ENCODE measurements around the gene CCDC74B. TPM values are rescaled to one million over a fixed set of nuclear protein-coding genes. Genes with fewer than 3 reads are reported as not detected.
"Not testable (repeated sequence)": the region's sequence is repeated elsewhere in the genome, so short reads cannot be mapped to it uniquely, and the experiment has no call there.

Gene CCDC74B
- total and polyA plus RNA-seq, 7 experiments from 2014 or later, result 0.16 to 1.6 (median 0.73) TPM; not detected in 4

- no peak overlapping the region for H3K4me3 Mint-ChIP-seq
- CTCF ChIA-PET, result no interaction called here
Observed at GRCh38 chr2:130169896-130170295, 25.0 kb upstream of the CCDC74B start.

GRCh38 chr2:130169163-130169562, 24.3 kb upstream of the CCDC74B start:
- peaks cover 5 to 36% (median 14%) of the 10 kb centered on the region in 5 donors for H3K36me3 Mint-ChIP-seq
- CTCF ChIA-PET; H3K4me3 ChIP-seq (ENCODE audit: low read length); H3K9me3 ChIP-seq (ENCODE audit: control insufficient read depth in 2 of 3, low read length in 3 of 3); H3K4me1 ChIP-seq (ENCODE audit: control insufficient read depth in 2 of 2, insufficient read depth in 2 of 2, low read length in 2 of 2); DNase-seq; H3K9me3 Mint-ChIP-seq; H3K27me3 ChIP-seq (ENCODE audit: control insufficient read depth in 2 of 2, insufficient read depth in 2 of 2, low read length in 2 of 2); intact Hi-C loops (cut with micrococcal nuclease); H3K27ac ChIP-seq (ENCODE audit: low read depth, low read length); H3K27me3 Mint-ChIP-seq; POLR2A ChIA-PET: not testable (repeated sequence)
- peak overlapping the region in 1 of 10 donors; percentile 65 for H3K4me3 Mint-ChIP-seq
- peaks cover 0 to 21% (median 0%) of the 10 kb centered on the region in 7 donors for H3K4me1 Mint-ChIP-seq
- peak; percentile 36 for ATAC-seq
- peaks cover 0 to 68% (median 5%) of the 10 kb centered on the region in 3 experiments for H3K36me3 ChIP-seq (ENCODE audit: control insufficient read depth in 2 of 3, insufficient read depth in 3 of 3, low read length in 3 of 3)
- peak overlapping the region in 1 of 9 donors; percentile 80 for H3K27ac Mint-ChIP-seq

More at GRCh38 chr2:130169896-130170295, 25.0 kb upstream of the CCDC74B start:
- Histone ChIP-seq H3K4me3 (ENCODE audit: low read length) (no peak overlapping the region), H3K9me3 (ENCODE audit: control insufficient read depth in 2 of 3, low read length in 3 of 3) (no peaks in the 10 kb centered on the region), H3K27me3 (ENCODE audit: control insufficient read depth in 2 of 2, insufficient read depth in 2 of 2, low read length in 2 of 2) (no peaks in the 10 kb centered on the region), H3K36me3 (ENCODE audit: control insufficient read depth in 2 of 3, insufficient read depth in 3 of 3, low read length in 3 of 3) (peaks cover 0 to 68% (median 5%) of the 10 kb centered on the region in 3 experiments), H3K4me1 (ENCODE audit: control insufficient read depth in 2 of 2, insufficient read depth in 2 of 2, low read length in 2 of 2) (no peaks in the 10 kb centered on the region), H3K27ac (ENCODE audit: low read depth, low read length) (no peak overlapping the region)
- no peak for ATAC-seq
- Mint-ChIP-seq H3K27me3 (no peaks in the 10 kb centered on the region), H3K36me3 (peaks cover 5 to 36% (median 10%) of the 10 kb centered on the region in 5 donors), H3K4me1 (peaks cover 0 to 21% (median 0%) of the 10 kb centered on the region in 7 donors), H3K9me3 (no peaks in the 10 kb centered on the region), H3K27ac (no peak overlapping the region)
- no peak for DNase-seq
- intact Hi-C loops (cut with micrococcal nuclease), result no loop called here
- POLR2A ChIA-PET, result no interaction called here

GRCh38 chr2:130166611-130167010, 21.7 kb upstream of the CCDC74B start:
- H3K4me3 Mint-ChIP-seq; DNase-seq; H3K9me3 ChIP-seq (ENCODE audit: control insufficient read depth in 2 of 3, low read length in 3 of 3); H3K27ac ChIP-seq (ENCODE audit: low read depth, low read length); H3K27me3 ChIP-seq (ENCODE audit: control insufficient read depth in 2 of 2, insufficient read depth in 2 of 2, low read length in 2 of 2); ATAC-seq; CTCF ChIA-PET; H3K4me3 ChIP-seq (ENCODE audit: low read length); H3K4me1 ChIP-seq (ENCODE audit: control insufficient read depth in 2 of 2, insufficient read depth in 2 of 2, low read length in 2 of 2); H3K9me3 Mint-ChIP-seq; intact Hi-C loops (cut with micrococcal nuclease); H3K27me3 Mint-ChIP-seq; POLR2A ChIA-PET: not testable (repeated sequence)
- peaks cover 0 to 63% (median 4%) of the 10 kb centered on the region in 3 experiments for H3K36me3 ChIP-seq (ENCODE audit: control insufficient read depth in 2 of 3, insufficient read depth in 3 of 3, low read length in 3 of 3)
- peak overlapping the region in 1 of 9 donors; percentile 18 for H3K27ac Mint-ChIP-seq
- peaks cover 0 to 21% (median 0%) of the 10 kb centered on the region in 7 donors for H3K4me1 Mint-ChIP-seq
- H3K36me3 Mint-ChIP-seq, result peaks cover 5 to 32% (median 14%) of the 10 kb centered on the region in 5 donors

- DNase-seq (no peak), ATAC-seq (no peak)
- peaks cover 0 to 21% (median 0%) of the 10 kb centered on the region in 7 donors for H3K4me1 Mint-ChIP-seq
- no peaks in the 10 kb centered on the region for H3K27me3 ChIP-seq (ENCODE audit: control insufficient read depth in 2 of 2, insufficient read depth in 2 of 2, low read length in 2 of 2)
- H3K4me1 ChIP-seq (ENCODE audit: control insufficient read depth in 2 of 2, insufficient read depth in 2 of 2, low read length in 2 of 2), result no peaks in the 10 kb centered on the region
- intact Hi-C loops (cut with micrococcal nuclease), result no loop called here
- no peak overlapping the region for H3K27ac Mint-ChIP-seq
- H3K27me3 Mint-ChIP-seq, result no peaks in the 10 kb centered on the region
- ChIA-PET CTCF (no interaction called here), POLR2A (no interaction called here)
- H3K9me3 Mint-ChIP-seq, result peaks cover 0 to 2% (median 0%) of the 10 kb centered on the region in 11 donors
- no peak overlapping the region for H3K4me3 Mint-ChIP-seq
- H3K36me3 ChIP-seq (ENCODE audit: control insufficient read depth in 2 of 3, insufficient read depth in 3 of 3, low read length in 3 of 3), result peaks cover 0 to 69% (median 3%) of the 10 kb centered on the region in 3 experiments
- H3K4me3 ChIP-seq (ENCODE audit: low read length), result no peak overlapping the region
- H3K9me3 ChIP-seq (ENCODE audit: control insufficient read depth in 2 of 3, low read length in 3 of 3), result no peaks in the 10 kb centered on the region
- H3K27ac ChIP-seq (ENCODE audit: low read depth, low read length), result no peak overlapping the region
- H3K36me3 Mint-ChIP-seq, result peaks cover 5 to 29% (median 14%) of the 10 kb centered on the region in 5 donors
Observed at GRCh38 chr2:130165293-130166016, 20.5 kb upstream of the CCDC74B start.

GRCh38 chr2:130162968-130163367, 18.1 kb upstream of the CCDC74B start:
- H3K36me3 ChIP-seq (ENCODE audit: control insufficient read depth in 2 of 3, insufficient read depth in 3 of 3, low read length in 3 of 3), result peaks cover 0 to 76% (median 7%) of the 10 kb centered on the region in 3 experiments
- H3K4me1 ChIP-seq (ENCODE audit: control insufficient read depth in 2 of 2, insufficient read depth in 2 of 2, low read length in 2 of 2), result no peaks in the 10 kb centered on the region
- H3K4me3 ChIP-seq (ENCODE audit: low read length), result no peak overlapping the region
- no peak for ATAC-seq
- H3K36me3 Mint-ChIP-seq, result peaks cover 0 to 26% (median 11%) of the 10 kb centered on the region in 5 donors
- ChIA-PET CTCF (no interaction called here), POLR2A (no interaction called here)
- intact Hi-C loops (cut with micrococcal nuclease), result no loop called here
- H3K27ac ChIP-seq (ENCODE audit: low read depth, low read length), result no peak overlapping the region
- H3K27me3 ChIP-seq (ENCODE audit: control insufficient read depth in 2 of 2, insufficient read depth in 2 of 2, low read length in 2 of 2), result no peaks in the 10 kb centered on the region
- H3K9me3 ChIP-seq (ENCODE audit: control insufficient read depth in 2 of 3, low read length in 3 of 3), result no peaks in the 10 kb centered on the region
- H3K4me3 Mint-ChIP-seq, result no peak overlapping the region
- no peak for DNase-seq
- H3K4me1 Mint-ChIP-seq, result peaks cover 0 to 19% (median 0%) of the 10 kb centered on the region in 7 donors
- no peak overlapping the region for H3K27ac Mint-ChIP-seq
- no peaks in the 10 kb centered on the region for H3K27me3 Mint-ChIP-seq
- peaks cover 0 to 3% (median 0%) of the 10 kb centered on the region in 11 donors for H3K9me3 Mint-ChIP-seq

- H3K27me3 ChIP-seq (ENCODE audit: control insufficient read depth in 2 of 2, insufficient read depth in 2 of 2, low read length in 2 of 2); POLR2A ChIA-PET; ATAC-seq; H3K27me3 Mint-ChIP-seq; H3K9me3 Mint-ChIP-seq; H3K27ac ChIP-seq (ENCODE audit: low read depth, low read length); H3K9me3 ChIP-seq (ENCODE audit: control insufficient read depth in 2 of 3, low read length in 3 of 3); H3K4me1 ChIP-seq (ENCODE audit: control insufficient read depth in 2 of 2, insufficient read depth in 2 of 2, low read length in 2 of 2); DNase-seq; H3K4me3 ChIP-seq (ENCODE audit: low read length); CTCF ChIA-PET; H3K4me3 Mint-ChIP-seq; intact Hi-C loops (cut with micrococcal nuclease); H3K27ac Mint-ChIP-seq: not testable (repeated sequence)
- H3K36me3 ChIP-seq (ENCODE audit: control insufficient read depth in 2 of 3, insufficient read depth in 3 of 3, low read length in 3 of 3), result peaks cover 0 to 74% (median 7%) of the 10 kb centered on the region in 3 experiments
- Mint-ChIP-seq H3K36me3 (peaks cover 0 to 22% (median 11%) of the 10 kb centered on the region in 5 donors), H3K4me1 (peaks cover 0 to 19% (median 0%) of the 10 kb centered on the region in 7 donors)
Observed at GRCh38 chr2:130162486-130162885, 17.6 kb upstream of the CCDC74B start.

Data from naive thymus-derived CD4-positive, alpha-beta T cell (primary cell).